ENCODE results near the gene EEF1AKMT1.

- TF ChIP-seq CTCF (conservative IDR thresholded peaks at IDR 0.05; ENCODE audit: low read depth, low read length) (no peak), EZH2 (IDR thresholded peaks at IDR 0.05; ENCODE audit: borderline replicate concordance, low read depth, low read length, poor library complexity, severe bottlenecking) (no peak)
Measured at GRCh38 chr13:20716951-20717350, 56.8 kb downstream of the EEF1AKMT1 start.

All from A673 (cell line).